Measurements from ENCODE around the gene IRX5.

The IRX5 gene

GRCh38 chr16:54965464-54965863 lies 34.8 kb downstream of the IRX5 start:
- Histone ChIP-seq H3K9ac (ENCODE audit: insufficient read length, low read depth) (no peak overlapping the region), H3K36me3 (ENCODE audit: insufficient read depth, insufficient read length, low read length) (no peaks in the 10 kb centered on the region), H3K4me3 (ENCODE audit: insufficient read length, low read depth) (no peak overlapping the region), H3K4me1 (ENCODE audit: insufficient read depth, insufficient read length) (no peaks in the 10 kb centered on the region), H3K27me3 (ENCODE audit: insufficient read depth, insufficient read length) (no peaks in the 10 kb centered on the region), H3K9me3 (ENCODE audit: insufficient read depth, low read length) (no peaks in the 10 kb centered on the region; the same call in 1 of the 2 replicates)
- no peak for TF ChIP-seq SUZ12 (IDR thresholded peaks at IDR 0.05; ENCODE audit: extremely low read depth, insufficient read depth, insufficient read length)
- TF ChIP-seq ZNF274 (IDR thresholded peaks at IDR 0.05; ENCODE audit: low read depth, low read length) = no peak
- no peak for TF ChIP-seq YY1 (IDR thresholded peaks at IDR 0.05; ENCODE audit: insufficient read depth, insufficient read length)
- no peak for DNase-seq (ENCODE audit: low read depth, low spot score)

GRCh38 chr16:54968011-54968410 lies 37.3 kb downstream of the IRX5 start:
- no peaks in the 10 kb centered on the region for H3K27me3 ChIP-seq (ENCODE audit: insufficient read depth, insufficient read length)
- no peak for DNase-seq (ENCODE audit: low read depth, low spot score)
- TF ChIP-seq YY1 (IDR thresholded peaks at IDR 0.05; ENCODE audit: insufficient read depth, insufficient read length) = no peak
- no peak for TF ChIP-seq ZNF274 (IDR thresholded peaks at IDR 0.05; ENCODE audit: low read depth, low read length)
- TF ChIP-seq SUZ12 (IDR thresholded peaks at IDR 0.05; ENCODE audit: extremely low read depth, insufficient read depth, insufficient read length) = no peak
- no peaks in the 10 kb centered on the region for H3K4me1 ChIP-seq (ENCODE audit: insufficient read depth, insufficient read length)
- H3K9me3 ChIP-seq (ENCODE audit: insufficient read depth, low read length) = no peaks in the 10 kb centered on the region; the same call in 1 of the 2 replicates
- no peak overlapping the region for H3K4me3 ChIP-seq (ENCODE audit: insufficient read length, low read depth)
- H3K36me3 ChIP-seq (ENCODE audit: insufficient read depth, insufficient read length, low read length) = no peaks in the 10 kb centered on the region
- H3K9ac ChIP-seq (ENCODE audit: insufficient read length, low read depth) = no peak overlapping the region

DNA sequence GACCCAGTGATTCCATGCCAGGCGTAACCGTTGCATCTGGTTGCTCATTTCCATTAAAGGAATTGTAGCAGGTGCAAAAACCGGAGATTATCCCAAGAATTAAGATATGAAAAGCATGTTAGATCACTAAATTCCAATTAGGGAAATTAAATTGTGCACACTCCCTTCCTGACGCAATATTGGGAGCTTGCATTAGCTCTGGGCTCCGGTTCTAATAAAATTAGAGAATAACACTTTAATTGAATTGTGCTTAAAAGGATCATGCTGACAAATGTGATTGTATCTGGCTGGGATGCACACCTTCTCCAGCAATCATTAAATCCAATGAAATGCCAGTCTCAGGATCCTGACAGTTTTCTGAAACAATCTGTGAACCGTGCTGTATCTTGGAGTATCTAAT lies 38.1 kb downstream of the IRX5 start:
- Histone ChIP-seq H3K9ac (ENCODE audit: insufficient read length, low read depth) (no peak overlapping the region), H3K4me3 (ENCODE audit: insufficient read length, low read depth) (no peak overlapping the region)
- DNase-seq (ENCODE audit: low read depth, low spot score) = no peak

DNA sequence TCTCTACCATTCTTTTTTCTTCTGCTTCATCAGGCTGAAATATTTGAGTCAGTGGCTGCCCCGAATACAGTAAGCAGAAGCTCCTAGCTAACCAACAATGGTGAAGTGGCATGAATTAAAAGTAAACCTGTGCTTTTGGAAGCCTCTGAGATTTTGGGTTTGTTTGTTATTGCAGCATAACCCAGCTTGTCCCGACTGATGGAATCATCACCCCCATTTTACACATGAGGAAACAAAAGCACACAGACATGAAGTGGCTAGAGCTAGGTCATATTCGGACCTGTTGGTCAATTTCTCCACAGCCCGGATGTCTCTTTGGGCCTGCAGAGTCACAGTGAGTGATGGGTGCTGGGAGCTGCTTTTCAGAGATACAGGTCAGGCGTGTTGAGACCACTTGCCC lies 39.4 kb downstream of the IRX5 start:
- no peak overlapping the region for H3K4me3 ChIP-seq (ENCODE audit: insufficient read length, low read depth)
- no peaks in the 10 kb centered on the region for H3K36me3 ChIP-seq (ENCODE audit: insufficient read depth, insufficient read length, low read length)
- H3K9ac ChIP-seq (ENCODE audit: insufficient read length, low read depth) = no peak overlapping the region
- no peak for DNase-seq (ENCODE audit: low read depth, low spot score)
- no peaks in the 10 kb centered on the region for H3K27me3 ChIP-seq (ENCODE audit: insufficient read depth, insufficient read length)
- H3K4me1 ChIP-seq (ENCODE audit: insufficient read depth, insufficient read length) = no peaks in the 10 kb centered on the region
- no peaks in the 10 kb centered on the region; the same call in 1 of the 2 replicates for H3K9me3 ChIP-seq (ENCODE audit: insufficient read depth, low read length)
- TF ChIP-seq ZNF274 (IDR thresholded peaks at IDR 0.05; ENCODE audit: low read depth, low read length) (no peak), SUZ12 (IDR thresholded peaks at IDR 0.05; ENCODE audit: extremely low read depth, insufficient read depth, insufficient read length) (no peak), YY1 (IDR thresholded peaks at IDR 0.05; ENCODE audit: insufficient read depth, insufficient read length) (no peak)

More for the DNA sequence above, 38.1 kb downstream of the IRX5 start:
- TF ChIP-seq SUZ12 (IDR thresholded peaks at IDR 0.05; ENCODE audit: extremely low read depth, insufficient read depth, insufficient read length) (no peak), YY1 (IDR thresholded peaks at IDR 0.05; ENCODE audit: insufficient read depth, insufficient read length) (no peak), ZNF274 (IDR thresholded peaks at IDR 0.05; ENCODE audit: low read depth, low read length) (no peak)
- no peaks in the 10 kb centered on the region for H3K36me3 ChIP-seq (ENCODE audit: insufficient read depth, insufficient read length, low read length)
- no peaks in the 10 kb centered on the region for H3K4me1 ChIP-seq (ENCODE audit: insufficient read depth, insufficient read length)
- H3K9me3 ChIP-seq (ENCODE audit: insufficient read depth, low read length) = no peaks in the 10 kb centered on the region; the same call in 1 of the 2 replicates
- no peaks in the 10 kb centered on the region for H3K27me3 ChIP-seq (ENCODE audit: insufficient read depth, insufficient read length)

DNA sequence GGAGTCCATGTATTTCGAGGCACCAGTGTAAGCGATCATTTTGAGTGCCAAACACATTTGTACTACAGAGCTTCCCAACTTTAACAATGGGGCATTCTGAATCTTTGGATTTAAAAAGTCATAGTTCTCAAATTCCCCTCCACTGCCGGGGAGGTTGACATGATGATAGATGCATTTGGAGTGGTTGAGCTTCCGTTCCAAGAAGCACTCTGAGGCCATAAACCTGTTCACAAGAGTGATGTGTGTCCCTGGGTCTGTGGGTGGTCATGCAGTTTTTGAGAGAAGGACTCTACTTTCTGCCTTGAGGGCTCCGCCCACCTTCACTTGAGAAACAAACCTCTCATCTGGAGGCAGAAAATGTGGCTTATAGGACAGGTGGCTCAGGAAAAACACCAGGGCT lies 43.7 kb downstream of the IRX5 start:
- H3K27me3 ChIP-seq (ENCODE audit: insufficient read depth, insufficient read length) = no peaks in the 10 kb centered on the region
- peaks cover 2% of the 10 kb centered on the region for H3K4me1 ChIP-seq (ENCODE audit: insufficient read depth, insufficient read length)
- no peak for DNase-seq (ENCODE audit: low read depth, low spot score)
- TF ChIP-seq ZNF274 (IDR thresholded peaks at IDR 0.05; ENCODE audit: low read depth, low read length) = no peak
- no peak for TF ChIP-seq SUZ12 (IDR thresholded peaks at IDR 0.05; ENCODE audit: extremely low read depth, insufficient read depth, insufficient read length)
- no peak for TF ChIP-seq YY1 (IDR thresholded peaks at IDR 0.05; ENCODE audit: insufficient read depth, insufficient read length)
- no peak overlapping the region for H3K4me3 ChIP-seq (ENCODE audit: insufficient read length, low read depth)
- no peaks in the 10 kb centered on the region; the same call in 1 of the 2 replicates for H3K9me3 ChIP-seq (ENCODE audit: insufficient read depth, low read length)
- no peak overlapping the region for H3K9ac ChIP-seq (ENCODE audit: insufficient read length, low read depth)
- H3K36me3 ChIP-seq (ENCODE audit: insufficient read depth, insufficient read length, low read length) = no peaks in the 10 kb centered on the region

GRCh38 chr16:54976651-54977200 lies 46.1 kb downstream of the IRX5 start:
- H3K4me3 ChIP-seq (ENCODE audit: insufficient read length, low read depth) = no peak overlapping the region
- TF ChIP-seq ZNF274 (IDR thresholded peaks at IDR 0.05; ENCODE audit: low read depth, low read length) = no peak
- TF ChIP-seq SUZ12 (IDR thresholded peaks at IDR 0.05; ENCODE audit: extremely low read depth, insufficient read depth, insufficient read length) = no peak
- no peak for TF ChIP-seq YY1 (IDR thresholded peaks at IDR 0.05; ENCODE audit: insufficient read depth, insufficient read length)
- no peaks in the 10 kb centered on the region for H3K9me3 ChIP-seq (ENCODE audit: insufficient read depth, low read length)
- H3K9ac ChIP-seq (ENCODE audit: insufficient read length, low read depth) = no peak overlapping the region
- peaks cover 5% of the 10 kb centered on the region for H3K4me1 ChIP-seq (ENCODE audit: insufficient read depth, insufficient read length)
- no peak for DNase-seq (ENCODE audit: low read depth, low spot score)
- H3K36me3 ChIP-seq (ENCODE audit: insufficient read depth, insufficient read length, low read length) = no peaks in the 10 kb centered on the region
- no peaks in the 10 kb centered on the region for H3K27me3 ChIP-seq (ENCODE audit: insufficient read depth, insufficient read length)

DNA sequence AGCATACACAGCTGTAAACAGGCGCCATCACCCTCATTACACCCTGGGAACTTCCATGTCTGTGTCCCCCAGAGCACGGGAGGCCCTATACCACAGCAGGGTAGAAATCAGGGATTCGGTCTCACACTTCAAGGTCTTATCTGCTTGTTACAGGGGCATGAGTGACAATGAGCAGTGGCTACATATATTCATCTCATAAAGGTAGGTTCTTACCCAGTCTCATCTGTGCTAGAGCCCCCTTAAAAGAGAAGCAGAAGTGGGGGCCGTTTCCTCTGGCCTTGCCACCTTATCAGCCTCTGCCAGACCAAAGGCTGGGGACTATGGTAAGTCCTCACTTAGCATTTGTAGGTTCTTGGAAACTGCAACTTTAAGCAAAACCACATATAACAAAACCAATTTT lies 46.5 kb downstream of the IRX5 start:
- no peaks in the 10 kb centered on the region for H3K27me3 ChIP-seq (ENCODE audit: insufficient read depth, insufficient read length)
- no peak overlapping the region for H3K4me3 ChIP-seq (ENCODE audit: insufficient read length, low read depth)
- TF ChIP-seq ZNF274 (IDR thresholded peaks at IDR 0.05; ENCODE audit: low read depth, low read length) (no peak), YY1 (IDR thresholded peaks at IDR 0.05; ENCODE audit: insufficient read depth, insufficient read length) (no peak), SUZ12 (IDR thresholded peaks at IDR 0.05; ENCODE audit: extremely low read depth, insufficient read depth, insufficient read length) (no peak)
- peaks cover 6% of the 10 kb centered on the region for H3K4me1 ChIP-seq (ENCODE audit: insufficient read depth, insufficient read length)
- no peak overlapping the region for H3K9ac ChIP-seq (ENCODE audit: insufficient read length, low read depth)
- H3K9me3 ChIP-seq (ENCODE audit: insufficient read depth, low read length) = no peaks in the 10 kb centered on the region
- H3K36me3 ChIP-seq (ENCODE audit: insufficient read depth, insufficient read length, low read length) = no peaks in the 10 kb centered on the region
- no peak for DNase-seq (ENCODE audit: low read depth, low spot score)
